TTC549 (cell line): ENCODE data around the gene STRIP1.
"Not testable (repeated sequence)": the region's sequence is repeated elsewhere in the genome, so short reads cannot be mapped to it uniquely, and the experiment has no call there.

Source experiments
- FAIRE-seq: peaks from 2 replicates; lab custom pipeline; 2012; peaks lifted over from hg19 to GRCh38; lab: Jason Lieb, UNC

The STRIP1 gene

DNA sequence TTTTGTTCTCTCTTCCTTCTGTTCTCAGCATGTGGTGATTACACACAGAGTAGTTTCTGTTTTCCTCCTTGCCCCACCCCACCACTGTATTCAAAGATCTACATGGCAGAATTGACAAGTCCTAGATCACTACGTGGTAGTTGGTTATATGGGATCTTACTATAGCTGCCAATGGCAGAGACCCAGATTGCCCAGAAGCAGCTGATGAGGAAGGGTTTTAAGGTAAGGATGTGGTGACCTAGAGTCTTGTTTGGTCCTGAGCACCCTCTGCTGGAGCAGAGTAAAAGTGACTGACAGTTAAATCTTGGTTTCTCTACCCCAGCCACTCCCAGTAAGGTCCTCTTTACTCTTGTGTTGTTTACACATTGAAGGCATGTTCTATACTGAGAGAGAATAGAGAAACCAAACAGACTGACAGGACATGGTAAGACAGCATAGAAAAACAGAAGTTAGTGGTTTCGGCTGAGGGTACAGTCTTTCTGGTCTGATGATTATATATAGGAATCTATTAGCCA lies 22.8 kb upstream of the STRIP1 start:
- FAIRE-seq: no peak

- no peak for FAIRE-seq
Measured at GRCh38 chr1:110012100-110012780, 22.2 kb upstream of the STRIP1 start.

DNA sequence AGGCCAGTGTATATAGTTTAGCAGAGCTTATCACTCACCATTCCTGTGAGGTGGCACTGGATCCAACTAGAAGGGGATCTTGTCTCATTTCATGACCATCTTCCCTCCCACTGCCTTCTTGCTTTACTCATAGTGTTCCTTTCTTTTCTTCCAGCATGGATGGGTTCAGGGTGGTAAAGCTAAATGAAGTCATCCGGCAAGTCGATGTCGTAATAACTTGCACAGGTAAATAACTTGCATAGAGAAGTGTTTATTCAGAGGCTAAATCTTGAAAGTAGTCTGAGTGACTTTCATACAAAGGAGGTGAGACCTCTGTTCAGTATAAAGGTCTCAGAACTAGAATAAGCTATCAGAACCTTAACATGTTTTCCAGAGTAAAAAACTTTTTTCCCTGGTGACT lies 16.6 kb upstream of the STRIP1 start:
- FAIRE-seq: no peak

- no peak for FAIRE-seq
Measured at GRCh38 chr1:110018396-110018795, 16.0 kb upstream of the STRIP1 start.

DNA sequence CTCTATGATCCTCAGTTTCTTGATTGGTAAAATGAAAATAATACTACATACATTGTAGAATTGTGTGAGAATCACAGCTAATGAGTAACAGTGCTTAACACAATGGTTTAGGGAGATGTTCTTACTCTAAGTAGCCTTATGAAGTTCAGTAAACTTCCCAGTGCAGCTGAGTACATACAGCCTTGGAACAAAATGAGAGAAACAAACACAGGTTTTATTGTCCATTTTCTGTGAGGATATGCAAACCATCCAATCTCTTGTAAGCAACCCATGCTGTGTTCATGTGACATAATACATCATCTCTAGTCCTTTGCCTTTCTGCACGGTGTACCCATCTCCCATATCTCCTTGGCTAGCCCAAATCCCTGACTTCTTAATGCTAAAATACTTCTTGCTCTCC lies 14.7 kb upstream of the STRIP1 start:
- no peak for FAIRE-seq

GRCh38 chr1:110021285-110021684 lies 13.1 kb upstream of the STRIP1 start:
- no peak for FAIRE-seq

DNA sequence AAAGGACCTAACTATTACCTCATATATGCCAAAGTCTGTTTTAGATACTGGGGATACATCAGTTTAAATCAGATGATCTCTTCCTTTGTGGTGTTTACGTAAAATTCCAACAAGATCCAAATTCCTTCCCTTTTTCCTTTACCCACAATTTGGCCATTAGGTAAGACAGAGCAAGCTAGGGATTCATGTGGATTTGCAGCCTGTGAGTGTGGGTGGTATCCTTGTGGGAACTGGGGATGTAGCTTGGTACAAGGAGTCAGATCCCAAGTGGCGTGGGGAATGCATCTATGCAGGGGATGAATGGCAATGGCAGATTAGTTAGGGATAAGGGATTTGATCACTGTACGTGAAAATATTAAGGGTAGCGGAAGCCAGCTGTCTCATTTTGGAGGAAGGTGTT lies 9.8 kb upstream of the STRIP1 start:
- no peak for FAIRE-seq

- FAIRE-seq: not testable (repeated sequence)
Measured at GRCh38 chr1:110030687-110031086, 3.7 kb upstream of the STRIP1 start.

- FAIRE-seq: no peak
Measured at GRCh38 chr1:110032327-110032726, 2.1 kb upstream of the STRIP1 start.

DNA sequence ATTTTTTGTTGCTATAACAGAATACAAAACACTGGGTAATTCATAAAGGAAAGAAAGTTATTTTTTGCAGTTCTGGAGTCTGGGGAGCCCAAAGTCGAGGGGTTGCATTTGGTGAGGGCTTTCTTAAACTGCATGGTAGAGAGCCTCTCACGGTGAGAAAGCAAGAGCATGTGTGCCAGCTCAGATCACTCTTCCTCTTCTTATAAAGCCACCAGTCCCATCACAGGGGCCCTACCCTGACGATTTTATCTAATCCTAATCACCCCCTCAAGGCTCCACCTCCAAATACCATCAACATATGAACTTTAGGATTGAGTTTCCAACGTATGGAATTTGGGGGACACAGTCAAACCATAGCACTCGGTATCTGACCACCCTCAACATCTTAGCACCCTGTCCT lies 1.0 kb upstream of the STRIP1 start:
- no peak for FAIRE-seq

DNA sequence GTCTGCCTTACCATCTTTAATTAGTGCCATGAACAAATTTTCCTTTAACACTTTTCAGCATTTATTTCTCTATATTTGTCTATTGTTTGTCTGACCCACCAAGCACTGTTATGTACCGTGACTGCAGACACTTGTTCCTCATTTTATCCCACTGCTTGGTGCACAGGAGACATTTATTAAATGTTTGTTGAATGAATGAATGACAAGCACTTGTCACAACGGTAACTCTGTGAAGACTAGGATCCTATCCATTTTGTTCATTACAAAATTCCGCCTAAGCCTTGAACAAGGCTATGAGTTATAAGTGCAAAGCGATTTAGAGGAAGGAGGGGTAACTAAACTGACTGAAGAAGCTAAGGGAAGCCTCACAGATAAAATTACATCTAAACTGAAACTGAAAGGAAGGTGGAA lies 379 bp upstream of the STRIP1 start:
- no peak for FAIRE-seq

GRCh38 chr1:110035236-110035752 lies 870 bp downstream of the STRIP1 start:
- FAIRE-seq: no peak

- no peak for FAIRE-seq
Measured at GRCh38 chr1:110038271-110038670, 3.8 kb downstream of the STRIP1 start.

GRCh38 chr1:110039641-110040040 lies 5.2 kb downstream of the STRIP1 start:
- no peak for FAIRE-seq

DNA sequence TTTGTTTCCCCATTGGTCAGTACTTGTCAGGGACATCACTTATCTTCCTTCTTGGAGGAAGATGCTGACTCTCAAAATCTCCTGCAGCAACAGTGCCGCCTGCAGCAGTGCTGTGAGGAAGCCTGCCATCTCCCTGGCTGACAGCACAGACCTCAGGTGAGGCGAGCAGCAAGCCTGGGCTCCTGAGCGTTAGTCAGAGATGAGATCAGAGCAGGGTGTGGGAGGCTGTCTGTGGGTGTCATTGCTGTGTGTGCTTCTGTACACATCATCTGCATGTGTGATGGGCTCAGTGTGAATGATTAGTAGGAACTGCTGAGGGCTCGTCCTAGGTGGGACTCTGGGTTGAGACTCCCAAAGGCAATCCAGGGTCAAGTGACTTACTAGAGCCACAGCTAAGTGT lies 6.1 kb downstream of the STRIP1 start:
- FAIRE-seq: no peak

- FAIRE-seq: no peak
Measured at GRCh38 chr1:110043016-110043415, 8.6 kb downstream of the STRIP1 start.

DNA sequence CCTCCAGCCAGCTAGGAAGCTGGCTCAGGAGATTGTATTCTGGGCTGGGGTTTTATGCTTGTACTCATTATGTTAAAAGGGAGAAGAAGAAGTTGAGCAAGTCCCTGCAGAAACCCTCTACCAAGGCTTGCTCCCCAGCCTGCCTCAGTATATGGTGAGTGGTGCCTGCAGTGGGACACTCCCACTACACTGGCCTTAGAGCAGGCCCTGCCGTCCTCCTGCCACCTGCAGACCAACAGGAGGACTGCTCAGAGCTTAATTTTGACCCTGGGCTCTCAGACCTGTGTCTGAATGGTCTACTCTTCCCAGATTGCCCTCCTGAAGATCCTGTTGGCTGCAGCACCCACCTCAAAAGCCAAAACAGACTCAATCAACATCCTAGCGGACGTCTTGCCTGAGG lies 13.0 kb downstream of the STRIP1 start:
- no peak for FAIRE-seq

- no peak for FAIRE-seq
Measured at GRCh38 chr1:110048240-110048639, 13.8 kb downstream of the STRIP1 start.

DNA sequence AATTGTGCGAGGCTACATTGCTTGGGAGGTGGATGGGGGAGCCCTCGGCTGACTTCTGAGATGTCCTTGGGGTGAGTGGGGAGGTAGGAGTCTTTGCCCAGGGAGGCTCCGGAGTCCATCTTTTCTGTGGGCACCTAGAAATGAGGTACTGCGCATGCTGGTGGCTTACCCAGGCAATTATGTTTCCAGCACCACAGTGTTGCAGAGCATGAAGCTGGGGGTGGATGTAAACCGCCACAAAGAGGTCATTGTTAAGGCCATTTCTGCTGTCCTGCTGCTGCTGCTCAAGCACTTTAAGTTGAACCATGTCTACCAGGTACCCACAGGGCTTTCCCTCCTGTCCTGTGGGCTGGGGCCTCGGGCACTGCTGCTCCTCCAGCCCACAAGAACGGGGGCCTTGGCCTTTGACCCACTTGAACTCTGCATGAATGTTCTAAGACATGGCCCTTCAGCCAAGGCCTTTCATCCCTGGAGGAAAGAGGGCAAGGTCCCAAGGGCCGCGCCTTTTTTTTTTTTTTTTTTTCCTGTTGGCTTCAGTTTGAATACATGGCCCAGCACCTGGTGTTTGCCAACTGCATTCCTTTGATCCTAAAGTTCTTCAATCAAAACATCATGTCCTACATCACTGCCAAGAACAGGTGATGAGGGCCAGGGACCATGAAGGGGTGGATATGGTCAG lies 14.6 kb downstream of the STRIP1 start:
- FAIRE-seq: no peak

- no peak for FAIRE-seq
Measured at GRCh38 chr1:110049801-110050601, 15.6 kb downstream of the STRIP1 start.

DNA sequence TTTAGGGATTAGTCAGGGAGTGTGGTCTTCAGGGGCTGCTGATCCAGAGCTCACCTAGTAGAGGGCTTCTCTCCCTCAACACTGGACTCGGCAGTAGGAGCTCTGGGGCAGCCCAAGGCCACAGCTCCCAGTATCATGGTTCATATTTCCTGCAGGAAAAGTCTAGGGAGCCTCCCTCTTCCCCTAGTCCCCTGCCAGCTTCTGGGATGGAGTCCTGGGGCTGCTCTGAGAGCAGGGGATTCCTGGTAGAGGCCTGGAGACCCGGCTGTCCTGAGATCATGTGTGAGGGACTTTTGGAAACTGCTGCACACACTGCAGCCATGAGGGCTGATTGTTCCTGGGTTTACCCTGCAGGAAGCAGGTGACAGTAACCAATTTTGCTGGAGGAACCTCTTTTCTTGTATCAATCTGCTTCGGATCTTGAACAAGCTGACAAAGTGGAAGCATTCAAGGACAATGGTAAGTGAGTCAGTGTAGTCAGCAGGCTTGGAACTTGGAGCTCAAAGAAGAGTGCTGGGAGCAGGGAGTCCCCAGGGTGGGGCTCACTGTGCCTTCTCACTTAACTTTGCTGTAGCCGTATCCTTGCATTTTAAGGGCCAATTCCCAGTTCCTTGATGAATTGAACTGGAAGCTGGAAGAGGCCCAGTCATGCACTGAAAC lies 16.3 kb downstream of the STRIP1 start:
- FAIRE-seq: no peak

DNA sequence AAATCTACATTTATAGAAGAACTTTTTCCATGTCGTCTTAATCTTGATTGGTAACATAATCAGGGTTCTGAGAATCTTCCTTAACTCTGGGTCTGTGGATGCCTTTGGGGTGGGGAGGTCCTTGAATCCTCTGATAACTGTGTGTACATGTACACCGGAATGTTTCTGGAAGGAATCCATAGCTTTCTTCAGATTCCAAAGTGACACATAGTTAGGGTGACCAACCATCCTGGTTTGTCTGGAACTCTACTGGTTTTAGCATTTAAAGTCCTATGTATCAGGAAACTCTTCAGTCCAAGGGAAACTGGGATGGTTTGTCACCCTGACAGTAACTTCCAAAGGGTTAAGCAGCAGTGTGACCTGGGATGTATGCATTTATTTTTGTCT lies 16.8 kb downstream of the STRIP1 start:
- FAIRE-seq: no peak
